Lung (tissue), 12 donors: ENCODE results near the gene LDB2. TPM values are rescaled to one million over a fixed set of nuclear protein-coding genes. Genes with fewer than 3 reads are reported as not detected.

ENCODE experiments used
- ATAC-seq: fragments of 200-7000 bp; cut with Tn5 transposase; one replicate; pipeline ENCODE4 v1.9.1; 2020; ENCODE audit warnings: moderate number of reproducible peaks; ENCODE audit not compliant: insufficient read depth, low FRiP score
- DNase-seq, 3 donors: peaks; one replicate each; pipeline ENCODE4 v3.0.0-alpha.2; 2013 to 2017
- H3K27ac ChIP-seq, 2 donors: one replicate each; pipeline ENCODE4 v1.5.1; 2013; ENCODE audit warnings: mild to moderate bottlenecking in 2 of 2, moderate library complexity in 2 of 2, control low read depth in 1 of 2, inconsistent platforms in 1 of 2, low read depth in 1 of 2, low read length in 1 of 2
- H3K27me3 ChIP-seq, 3 donors: one replicate each; pipeline ENCODE4 v1.5.1; 2013; ENCODE audit warnings: low read length in 2 of 3; ENCODE audit not compliant: control insufficient read depth in 3 of 3, insufficient read depth in 3 of 3
- H3K36me3 ChIP-seq, 4 donors: one replicate each; pipeline ENCODE4 v1.5.1; 2013; ENCODE audit warnings: low read length in 4 of 4, mild to moderate bottlenecking in 1 of 4, moderate library complexity in 1 of 4; ENCODE audit not compliant: control insufficient read depth in 4 of 4, insufficient read depth in 4 of 4
- H3K4me1 ChIP-seq, 5 donors: one replicate each; pipeline ENCODE4 v1.5.1; 2013; ENCODE audit warnings: low read length in 5 of 5, mild to moderate bottlenecking in 2 of 5, moderate library complexity in 1 of 5; ENCODE audit not compliant: control insufficient read depth in 5 of 5, insufficient read depth in 5 of 5
- H3K4me3 ChIP-seq: one replicate; pipeline ENCODE4 v1.5.1; 2013; ENCODE audit warnings: mild to moderate bottlenecking, control low read depth, moderate library complexity
- H3K9ac ChIP-seq, 2 donors: one replicate each; pipeline ENCODE4 v1.5.1; 2013; ENCODE audit warnings: low read length in 2 of 2, control low read depth in 1 of 2; ENCODE audit not compliant: insufficient read depth in 1 of 2
- H3K9me3 ChIP-seq, 4 donors: one replicate each; pipeline ENCODE4 v1.5.1; 2013; ENCODE audit warnings: low read length in 3 of 4, mild to moderate bottlenecking in 1 of 4, moderate library complexity in 1 of 4; ENCODE audit not compliant: control insufficient read depth in 4 of 4, insufficient read depth in 3 of 4
- CTCF ChIP-seq: IDR thresholded peaks from 2 replicates; pipeline ENCODE4 v1.5.1; 2012; ENCODE audit warnings: mild to moderate bottlenecking; ENCODE audit errors: control extremely low read depth, extremely low read depth
- WGBS, 2 donors: extraction: QIAGEN DNeasy Blood & Tissue Kit; methylation state at CpG; one replicate each; pipeline ENCODE4 v1.1.7; 2013; 5-methylcytosine and 5-hydroxymethylcytosine counted together
- polyA plus RNA-seq, 2 donors: library from polyadenylated mRNA; stranded (reverse); fragments of 200-250 nt; gene quantifications; one replicate each; pipeline ENCODE4 v1.2.1, GENCODE V29; 2013
- total RNA-seq, 2 donors: library from RNA; depleted of rRNA in 1 of 2; stranded (reverse); fragments of >200 nt in 1 of 2; gene quantifications; one replicate each; pipeline ENCODE4 v1.2.1, GENCODE V29; 2014 to 2021
- donor health status: control.
- donor health status: control.
- donor health status: Bipolar disorder and iron deficiency.
- donor health status: healthy.
- donor health status: DM: yes; HTN: yes; CAD: no.

LDB2 gene
- total and polyA plus RNA-seq, 4 donors = 18.1 to 147 (median 46.1) TPM

- H3K27me3 ChIP-seq = no peaks in the 10 kb centered on the region
- DNase-seq = peak in 2 of 3 donors; percentile 35 to 49
- no peak overlapping the region for H3K4me3 ChIP-seq
- H3K4me1 ChIP-seq = peaks cover 0 to 12% (median 6%) of the 10 kb centered on the region in 5 donors
- H3K27ac ChIP-seq = peak overlapping the region; percentile 5 to 12
- H3K9ac ChIP-seq = no peak overlapping the region
- TF ChIP-seq CTCF = no peak
- no peak for ATAC-seq
- H3K9me3 ChIP-seq = peaks cover 0 to 5% (median 0%) of the 10 kb centered on the region in 4 donors
- WGBS, 2 donors = 34 to 92% methylated on average over 1 of the region's 1 CpG
- H3K36me3 ChIP-seq = no peaks in the 10 kb centered on the region
Observed at GRCh38 chr4:16860516-16860915, 37.9 kb downstream of the LDB2 start.

- WGBS, 2 donors = 72 to 76% methylated on average over 4 of the region's 4 CpGs
- Histone ChIP-seq H3K27me3 (no peaks in the 10 kb centered on the region), H3K36me3 (no peaks in the 10 kb centered on the region), H3K4me3 (no peak overlapping the region), H3K9ac (no peak overlapping the region), H3K4me1 (peaks cover 0 to 11% (median 6%) of the 10 kb centered on the region in 5 donors), H3K9me3 (peaks cover 0 to 3% (median 0%) of the 10 kb centered on the region in 4 donors), H3K27ac (peak overlapping the region in 1 of 2 donors; percentile 45)
- TF ChIP-seq CTCF = no peak
- no peak for DNase-seq
- ATAC-seq = no peak
Observed at GRCh38 chr4:16859031-16859430, 39.4 kb downstream of the LDB2 start.

GRCh38 chr4:16858275-16858752 lies 40.1 kb downstream of the LDB2 start:
- H3K9me3 ChIP-seq = peaks cover 0 to 3% (median 0%) of the 10 kb centered on the region in 4 donors
- 35 to 66% methylated on average over 9 of the region's 9 CpGs for WGBS, 2 donors
- no peak for TF ChIP-seq CTCF
- no peak overlapping the region for H3K4me3 ChIP-seq
- peak overlapping the region in 1 of 2 donors; percentile 45 for H3K27ac ChIP-seq
- H3K36me3 ChIP-seq = no peaks in the 10 kb centered on the region
- ATAC-seq (peak; percentile 38), DNase-seq (peak; percentile 13 to 64 (median 40))
- peaks cover 0 to 11% (median 6%) of the 10 kb centered on the region in 5 donors for H3K4me1 ChIP-seq
- no peak overlapping the region for H3K9ac ChIP-seq
- H3K27me3 ChIP-seq = no peaks in the 10 kb centered on the region

GRCh38 chr4:16857425-16857824 lies 41.0 kb downstream of the LDB2 start:
- TF ChIP-seq CTCF = no peak
- Histone ChIP-seq H3K4me1 (peaks cover 0 to 11% (median 5%) of the 10 kb centered on the region in 5 donors), H3K27me3 (no peaks in the 10 kb centered on the region), H3K9ac (no peak overlapping the region), H3K4me3 (no peak overlapping the region), H3K9me3 (peaks cover 0 to 3% (median 0%) of the 10 kb centered on the region in 4 donors), H3K27ac (peak overlapping the region; percentile 48 to 52), H3K36me3 (no peaks in the 10 kb centered on the region)
- ATAC-seq (no peak), DNase-seq (no peak)
- WGBS, 2 donors = 65 to 78% methylated on average over 5 of the region's 5 CpGs
